ENCODE measurements around the gene NCL.
A peak's percentile ranks its signal among the peaks of the same experiment; 100 is the strongest.

Gene NCL, protein sequence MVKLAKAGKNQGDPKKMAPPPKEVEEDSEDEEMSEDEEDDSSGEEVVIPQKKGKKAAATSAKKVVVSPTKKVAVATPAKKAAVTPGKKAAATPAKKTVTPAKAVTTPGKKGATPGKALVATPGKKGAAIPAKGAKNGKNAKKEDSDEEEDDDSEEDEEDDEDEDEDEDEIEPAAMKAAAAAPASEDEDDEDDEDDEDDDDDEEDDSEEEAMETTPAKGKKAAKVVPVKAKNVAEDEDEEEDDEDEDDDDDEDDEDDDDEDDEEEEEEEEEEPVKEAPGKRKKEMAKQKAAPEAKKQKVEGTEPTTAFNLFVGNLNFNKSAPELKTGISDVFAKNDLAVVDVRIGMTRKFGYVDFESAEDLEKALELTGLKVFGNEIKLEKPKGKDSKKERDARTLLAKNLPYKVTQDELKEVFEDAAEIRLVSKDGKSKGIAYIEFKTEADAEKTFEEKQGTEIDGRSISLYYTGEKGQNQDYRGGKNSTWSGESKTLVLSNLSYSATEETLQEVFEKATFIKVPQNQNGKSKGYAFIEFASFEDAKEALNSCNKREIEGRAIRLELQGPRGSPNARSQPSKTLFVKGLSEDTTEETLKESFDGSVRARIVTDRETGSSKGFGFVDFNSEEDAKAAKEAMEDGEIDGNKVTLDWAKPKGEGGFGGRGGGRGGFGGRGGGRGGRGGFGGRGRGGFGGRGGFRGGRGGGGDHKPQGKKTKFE

DNA sequence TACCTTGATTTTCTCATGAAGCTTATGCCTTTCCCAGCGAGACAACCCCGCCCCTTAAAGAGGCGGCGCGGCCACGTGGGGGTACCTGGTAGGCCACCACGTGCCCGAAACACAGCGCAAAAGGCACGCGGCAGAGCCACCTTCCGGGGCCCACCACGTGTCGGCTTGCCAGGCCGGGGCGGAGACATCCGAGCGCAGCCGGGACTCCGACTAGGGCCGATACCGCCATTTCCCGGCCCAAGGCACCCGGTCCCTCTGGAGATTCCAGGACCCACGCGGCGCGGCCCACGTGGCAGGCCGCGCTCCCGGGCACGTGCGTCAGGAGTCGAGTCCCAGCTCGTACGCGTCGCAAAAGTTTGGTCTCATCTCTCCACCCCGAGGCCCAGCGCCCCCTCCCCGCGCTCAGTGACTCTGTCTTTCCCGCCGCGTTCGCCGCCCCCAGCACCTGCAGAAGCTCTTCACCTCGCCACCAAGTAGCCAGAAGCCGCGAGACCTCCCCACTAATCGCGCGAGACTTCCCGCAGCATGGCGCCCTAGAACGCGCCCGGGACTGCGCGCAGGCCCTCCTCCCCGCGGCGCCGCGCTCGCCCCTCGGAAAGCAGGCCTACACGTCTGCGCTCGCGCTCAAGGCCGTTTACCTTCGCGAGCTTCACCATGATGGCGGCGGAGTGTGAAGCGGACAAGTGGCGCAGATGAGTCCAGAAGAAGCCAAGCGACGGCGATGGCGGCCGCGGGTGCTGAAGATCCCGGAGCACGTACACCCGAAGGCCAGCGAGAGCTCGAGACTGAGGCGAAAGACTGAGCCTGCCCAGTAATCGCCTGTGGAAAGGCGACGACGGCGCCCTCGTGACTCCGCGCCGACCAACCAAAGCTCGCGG is at the start of gene NCL:
Gene NCL, minus strand, starts transcription at position 787 of the 878 bp plus-strand sequence. Its CDS starts 131 bp downstream, at position 656.
- DNase-seq (ENCODE audit: low spot score), result peak; percentile 41

DNA sequence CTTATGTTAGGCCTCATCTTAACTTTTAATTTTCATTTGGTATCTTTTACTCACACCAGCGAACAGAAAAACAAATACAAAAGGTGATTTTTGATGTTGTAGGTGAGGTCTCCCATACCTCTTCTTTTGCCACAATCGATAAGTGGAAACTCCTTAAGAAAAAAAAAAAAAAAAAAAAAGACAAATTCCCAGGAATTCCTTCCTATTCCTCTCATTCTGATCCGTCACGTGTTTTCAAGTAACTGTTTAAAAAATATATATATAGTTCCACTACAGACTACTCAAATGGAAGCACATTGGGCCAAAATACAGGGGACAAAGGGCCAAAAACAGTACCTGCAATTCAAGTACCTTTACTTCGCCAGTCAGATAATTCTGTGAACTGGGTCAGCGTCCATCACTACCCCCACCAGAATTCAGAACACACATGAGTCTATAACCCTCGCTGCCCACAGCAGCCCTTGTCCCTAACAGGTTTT is 49.5 kb upstream of the NCL start:
- DNase-seq (ENCODE audit: low spot score), result no peak

DNA sequence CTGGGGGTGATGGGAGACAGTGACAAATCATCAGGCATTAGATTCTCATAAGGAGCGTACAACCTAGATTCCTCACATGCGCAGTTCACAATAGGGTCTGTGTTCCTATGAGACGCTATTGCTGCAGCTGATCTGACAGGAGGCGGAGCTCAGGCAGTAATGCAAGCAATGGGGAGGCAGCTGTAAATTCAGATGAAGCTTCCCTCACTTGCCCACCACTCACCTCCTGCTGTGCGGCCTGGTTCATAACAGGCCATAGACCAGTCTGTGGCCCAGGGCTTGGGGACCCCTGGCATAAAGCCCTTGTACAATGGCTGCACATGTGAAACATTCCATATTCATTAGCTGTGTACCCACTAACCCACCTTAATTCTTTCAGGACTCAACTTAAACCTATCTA is 47.9 kb upstream of the NCL start:
- no peak for DNase-seq (ENCODE audit: low spot score)

DNA sequence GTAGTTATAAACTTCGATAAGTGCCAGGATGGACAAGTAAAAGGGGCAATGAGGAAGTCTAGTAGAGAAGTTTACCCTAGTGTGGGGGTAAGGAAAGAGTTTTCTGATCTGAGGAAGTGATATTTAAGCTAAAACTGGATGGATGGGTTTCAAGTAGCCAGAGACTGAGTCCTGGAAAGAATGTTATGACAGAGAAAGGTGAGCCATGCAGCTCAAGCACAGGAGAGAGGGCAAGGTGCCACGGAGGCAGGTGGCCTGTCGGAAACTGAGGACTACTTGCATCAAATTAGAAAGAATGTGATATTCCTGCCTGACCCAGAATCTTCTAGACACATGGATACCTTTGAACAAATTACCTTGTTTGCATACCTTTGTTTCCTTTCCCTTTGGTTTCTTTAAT is 39.5 kb upstream of the NCL start:
- no peak for DNase-seq (ENCODE audit: low spot score)

DNA sequence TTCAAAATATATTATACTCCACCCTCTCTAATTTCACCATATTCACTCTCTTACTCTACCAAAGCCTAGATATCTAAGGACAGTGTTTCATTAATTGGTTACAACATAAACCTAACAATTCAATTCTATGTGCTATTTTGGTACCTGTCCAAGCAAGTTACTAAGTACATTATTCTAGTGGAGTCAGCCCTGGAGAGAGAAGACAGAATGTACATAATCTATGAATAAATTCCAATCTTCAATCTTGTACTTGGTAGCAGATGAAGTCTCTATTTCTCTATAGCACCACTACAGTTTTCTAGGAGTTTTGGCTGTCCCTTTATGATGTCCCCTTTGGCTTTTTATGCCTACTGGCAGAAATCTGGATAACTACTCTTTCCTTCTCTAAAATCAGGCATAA is 38.3 kb upstream of the NCL start:
- no peak for DNase-seq (ENCODE audit: low spot score)

DNA sequence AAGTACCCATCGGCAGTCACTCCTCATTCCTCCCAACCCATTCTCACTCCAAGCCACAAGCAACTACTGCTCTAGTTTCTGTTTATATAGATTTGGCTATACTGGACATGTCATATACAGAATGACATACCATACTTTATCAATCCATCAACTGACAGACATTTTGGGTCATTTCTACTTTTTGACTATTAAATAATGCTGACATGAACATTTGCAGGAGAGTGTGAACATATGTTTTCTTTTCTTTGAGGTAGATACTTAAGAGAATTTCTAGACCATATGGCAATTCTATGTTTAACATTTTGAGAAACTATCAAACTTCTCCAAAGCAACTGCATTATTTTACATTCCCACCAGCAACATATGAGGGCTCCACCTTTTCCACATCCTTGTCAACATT is 33.4 kb upstream of the NCL start:
- DNase-seq (ENCODE audit: low spot score), result no peak

DNA sequence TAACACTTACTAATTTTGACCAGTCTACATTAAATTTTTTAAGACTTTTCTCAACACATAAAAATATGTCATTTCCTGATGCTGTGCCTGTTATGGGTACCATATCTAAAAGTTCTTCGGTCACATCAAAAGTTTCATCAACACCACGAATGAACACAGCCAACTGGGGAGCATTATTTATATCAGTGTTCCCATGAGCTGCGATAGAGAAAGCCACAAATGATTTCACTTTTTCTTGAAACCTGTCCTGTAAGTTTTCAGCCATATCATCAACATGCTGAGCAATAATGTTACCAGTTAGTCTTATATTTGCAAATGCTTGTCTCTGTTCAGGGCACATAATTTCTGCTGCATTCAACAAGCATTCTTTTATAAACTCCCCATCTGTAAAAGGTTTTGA is 30.4 kb upstream of the NCL start:
- no peak for DNase-seq (ENCODE audit: low spot score)

DNA sequence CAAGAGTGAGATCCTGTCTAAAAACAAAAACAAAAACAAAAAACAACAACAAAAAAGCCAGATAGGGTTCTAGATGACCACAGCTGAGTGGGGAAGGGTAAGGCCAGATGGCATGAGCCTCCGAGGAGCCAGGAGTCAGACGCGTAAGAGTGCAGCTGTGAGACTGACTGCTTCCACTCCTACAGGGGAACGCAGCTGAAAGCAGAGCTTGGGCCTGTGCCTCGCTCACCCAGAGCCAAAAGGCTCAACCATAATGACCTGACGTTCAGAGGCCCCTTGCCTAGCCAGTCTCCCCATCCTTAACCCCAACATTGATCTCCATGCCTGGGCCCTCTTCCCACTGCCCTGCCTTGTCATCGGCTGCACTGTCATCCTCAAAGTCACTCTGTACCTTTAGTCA is 26.5 kb upstream of the NCL start:
- DNase-seq (ENCODE audit: low spot score), result no peak

DNA sequence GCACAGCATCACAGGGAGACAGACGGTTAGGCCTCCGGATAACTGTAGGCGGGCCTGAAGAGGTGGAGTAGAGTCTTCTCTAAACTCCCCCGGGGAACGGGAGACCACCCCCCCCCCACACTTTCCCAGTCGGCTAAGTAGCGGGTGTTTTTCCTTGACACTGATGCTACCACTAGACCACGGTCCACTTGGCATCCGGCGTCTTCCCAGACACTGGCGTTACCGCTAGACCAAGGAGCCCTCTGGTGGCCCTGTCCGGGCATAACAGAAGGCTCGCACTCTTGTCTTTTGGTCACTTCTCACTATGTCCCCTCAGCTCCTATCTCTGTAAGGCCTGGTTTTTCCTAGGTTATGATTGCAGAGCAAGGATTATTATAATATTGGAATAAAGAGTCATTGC is 25.7 kb upstream of the NCL start:
- no peak for DNase-seq (ENCODE audit: low spot score)

DNA sequence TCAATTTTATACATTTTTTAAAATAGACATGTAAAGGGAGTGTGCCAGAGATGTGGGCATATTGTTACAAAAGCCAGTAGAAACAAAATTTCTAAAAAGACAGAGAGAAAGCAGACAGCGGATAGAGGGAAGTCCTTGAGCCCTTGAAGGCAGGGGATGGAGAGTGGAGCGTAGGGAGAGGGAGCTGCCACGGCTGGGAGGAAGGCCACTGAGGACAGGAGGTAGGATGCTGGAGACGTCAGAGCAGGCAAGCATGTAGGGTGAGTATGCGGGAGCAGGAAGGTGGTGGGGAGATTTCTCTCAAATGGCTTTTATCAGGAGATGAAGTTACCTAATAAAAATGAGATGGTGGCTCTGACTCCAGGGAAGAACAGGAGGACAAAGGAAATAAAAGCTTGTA is 24.0 kb upstream of the NCL start:
- no peak for DNase-seq (ENCODE audit: low spot score)

DNA sequence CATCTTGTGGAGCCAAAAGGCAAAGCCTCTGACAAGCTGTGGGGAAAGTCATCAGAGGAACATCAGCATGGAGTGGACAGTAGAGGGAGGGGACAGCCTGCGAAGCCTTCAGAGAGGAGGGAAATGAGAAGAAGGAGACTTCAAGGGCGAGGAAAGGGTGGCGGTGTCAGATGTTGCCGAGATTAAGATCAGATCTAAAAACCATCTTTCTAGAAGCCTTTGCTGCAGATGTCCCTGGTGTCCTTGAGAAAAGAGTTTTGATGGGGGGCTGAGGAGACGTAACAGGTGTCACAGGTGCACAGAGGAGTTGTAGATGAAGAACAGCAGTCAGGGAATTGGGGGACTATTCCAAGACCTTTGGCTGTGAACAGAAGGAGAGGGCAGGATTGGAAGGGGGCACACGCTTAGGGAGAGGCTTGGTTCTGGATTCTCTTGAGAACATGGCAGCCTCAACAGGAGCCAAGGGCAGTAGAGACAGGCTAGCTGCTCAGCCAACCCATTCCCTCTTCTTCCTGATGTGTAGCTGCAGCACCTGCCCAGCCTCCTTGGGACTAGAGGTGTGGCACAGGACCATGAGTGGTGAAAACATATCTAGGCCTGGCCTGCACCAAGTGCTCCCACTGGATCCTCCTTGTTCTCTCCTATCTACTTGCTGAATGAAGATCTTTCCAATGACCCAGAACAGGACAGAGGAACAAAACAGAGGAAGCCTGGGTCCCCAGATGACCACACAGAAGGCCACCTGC is 22.7 kb upstream of the NCL start:
- no peak for DNase-seq (ENCODE audit: low spot score)

DNA sequence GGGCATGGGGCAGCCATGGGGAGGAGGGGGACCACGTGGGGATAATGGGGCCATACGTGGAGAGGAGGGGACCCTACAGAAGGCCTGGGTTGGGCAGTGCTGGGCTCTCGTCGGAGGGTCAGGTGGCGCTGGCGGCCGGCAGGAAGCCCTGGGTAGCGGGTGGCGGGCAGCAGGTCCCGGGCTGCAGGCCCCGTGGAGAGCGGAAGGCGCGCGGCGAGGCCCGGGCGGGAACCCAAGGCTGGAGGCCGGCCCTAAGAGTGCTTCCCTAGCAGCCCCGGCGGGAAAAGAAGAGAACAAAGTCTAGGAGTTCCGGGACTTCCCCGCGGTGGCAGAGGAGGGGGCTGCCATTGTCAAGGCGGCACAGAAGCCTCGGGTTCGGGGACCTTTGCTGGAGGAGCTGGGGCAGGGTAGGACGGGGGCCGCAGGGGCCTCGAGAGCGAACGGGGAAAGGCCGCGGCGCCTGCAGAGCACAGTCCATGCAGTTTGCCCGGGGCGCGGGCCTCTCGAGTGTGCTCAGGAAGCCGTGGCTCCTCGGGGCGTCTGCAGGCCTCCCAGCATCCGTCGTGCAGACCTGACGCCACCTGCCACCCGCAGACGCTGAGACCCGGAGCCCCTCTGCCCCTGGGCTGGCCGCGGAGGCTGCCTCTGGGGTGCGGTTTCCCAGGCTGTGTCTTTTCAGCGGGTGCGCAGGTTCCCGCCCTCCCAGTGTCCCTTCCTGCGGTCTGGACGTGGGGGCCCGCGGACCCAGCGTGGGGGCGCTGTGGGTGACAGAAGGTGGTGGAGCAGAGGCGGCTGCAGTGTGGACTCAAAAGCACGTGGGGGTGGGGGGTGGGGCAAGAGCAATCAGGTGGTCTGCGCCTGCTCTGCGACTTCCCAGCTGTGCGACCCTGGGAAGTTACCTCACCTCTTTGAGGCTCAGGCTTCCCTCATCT is 19.4 kb upstream of the NCL start:
- DNase-seq (ENCODE audit: low spot score), result no peak

DNA sequence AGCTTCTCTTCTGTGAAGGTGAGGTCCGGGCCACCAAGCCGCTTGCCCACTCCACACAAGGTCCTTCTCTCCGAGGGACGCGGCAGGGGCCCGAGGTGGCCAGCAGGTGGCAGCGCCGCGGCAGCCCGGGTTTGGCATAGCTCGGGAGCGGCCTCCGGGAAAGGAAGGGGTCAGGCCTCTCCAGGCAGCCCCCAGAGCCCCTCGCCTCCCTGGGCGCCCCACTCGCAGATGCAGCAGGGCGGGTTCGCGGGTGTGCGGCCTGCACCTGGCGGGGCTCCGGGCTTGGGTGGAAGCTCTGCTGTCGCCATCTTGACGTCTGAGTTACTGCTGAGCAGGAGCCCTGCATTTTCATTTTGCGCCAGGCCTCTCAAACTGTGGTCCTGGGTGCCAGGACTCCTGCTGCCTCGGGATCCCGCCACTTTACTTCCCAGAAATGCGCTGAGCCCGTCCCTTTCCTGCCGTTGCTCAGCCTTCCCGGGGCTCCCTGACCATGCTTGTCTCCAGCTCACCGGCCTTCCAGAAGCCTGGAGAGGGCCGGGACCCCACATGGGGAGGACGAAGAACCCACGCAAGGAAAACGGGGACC is 18.6 kb upstream of the NCL start:
- peak; percentile 92 for DNase-seq (ENCODE audit: low spot score)

DNA sequence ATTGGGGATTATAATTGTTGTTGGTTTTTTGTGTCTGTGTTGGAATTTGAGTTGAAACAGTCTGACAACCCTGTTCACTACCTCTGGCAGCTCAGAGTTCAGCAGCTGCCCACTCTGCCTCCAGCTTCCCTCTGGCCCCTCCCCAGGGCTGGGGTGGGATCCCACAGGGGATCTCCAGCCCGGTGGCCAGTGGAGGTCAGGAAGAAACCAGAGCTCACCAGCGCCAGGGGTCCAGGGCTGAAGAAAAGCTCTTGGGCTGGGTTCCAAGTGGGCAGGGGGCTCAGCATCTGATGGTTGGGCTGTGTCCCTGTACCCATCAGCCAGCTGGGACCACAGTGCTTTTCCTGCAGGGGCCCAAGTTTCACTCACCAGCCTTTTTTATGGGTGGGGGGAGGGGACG is 16.5 kb upstream of the NCL start:
- DNase-seq (ENCODE audit: low spot score), result no peak

DNA sequence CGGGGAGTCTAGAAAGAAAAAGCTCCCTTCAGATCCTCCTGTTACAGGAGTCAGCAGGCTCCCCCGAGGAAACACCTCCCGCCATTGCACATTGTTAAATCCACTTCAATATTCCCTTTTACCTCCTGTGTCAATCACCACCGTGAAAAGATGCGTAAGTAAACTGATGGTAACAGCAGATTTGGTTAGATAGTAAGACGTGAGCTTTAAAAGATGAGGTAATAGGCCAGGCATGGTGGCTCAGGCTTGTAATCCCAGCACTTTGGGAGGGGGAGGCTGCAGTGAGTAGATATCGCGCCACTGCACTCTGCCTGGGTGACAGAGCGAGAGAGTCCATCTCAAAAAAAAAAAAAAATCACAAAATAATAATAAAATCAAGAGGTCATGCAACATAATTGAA is 15.2 kb upstream of the NCL start:
- DNase-seq (ENCODE audit: low spot score), result no peak

DNA sequence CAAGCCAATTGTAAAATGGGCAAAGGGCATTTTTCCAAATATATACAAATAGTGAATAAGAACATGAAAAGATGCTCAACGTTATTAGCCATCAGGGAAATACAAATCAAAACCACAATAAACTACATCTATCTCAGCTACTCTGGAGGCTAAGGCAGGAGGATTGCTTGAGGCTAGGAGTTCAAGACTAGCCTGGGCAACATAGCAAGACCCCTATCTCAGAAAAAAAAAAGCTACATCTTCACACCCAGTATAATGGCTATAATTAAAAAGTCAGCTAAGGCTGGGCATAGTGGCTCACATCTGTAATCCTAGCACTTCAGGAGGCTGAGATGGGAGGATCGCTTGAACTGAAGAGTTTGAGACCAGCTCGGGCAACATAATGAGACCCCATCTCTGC is 12.6 kb upstream of the NCL start:
- no peak for DNase-seq (ENCODE audit: low spot score)

DNA sequence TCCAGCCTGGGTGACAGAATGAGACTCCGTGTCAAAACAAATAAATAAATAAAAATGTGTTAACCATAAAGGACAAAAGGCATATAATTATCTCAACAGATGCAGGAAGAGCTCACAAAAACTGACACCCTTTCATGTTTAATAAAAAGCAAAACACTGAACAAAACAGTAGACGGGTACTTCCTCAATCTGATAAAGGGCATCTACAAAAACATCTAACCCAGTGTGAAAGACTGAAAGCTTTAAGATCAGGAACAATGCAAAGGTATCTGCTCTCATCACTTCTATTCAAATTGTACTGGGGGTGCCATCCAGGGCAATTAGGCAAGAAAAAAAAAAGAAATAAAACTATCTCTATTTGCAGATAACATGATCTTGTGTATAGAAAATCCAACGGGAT is 11.7 kb upstream of the NCL start:
- DNase-seq (ENCODE audit: low spot score), result no peak

DNA sequence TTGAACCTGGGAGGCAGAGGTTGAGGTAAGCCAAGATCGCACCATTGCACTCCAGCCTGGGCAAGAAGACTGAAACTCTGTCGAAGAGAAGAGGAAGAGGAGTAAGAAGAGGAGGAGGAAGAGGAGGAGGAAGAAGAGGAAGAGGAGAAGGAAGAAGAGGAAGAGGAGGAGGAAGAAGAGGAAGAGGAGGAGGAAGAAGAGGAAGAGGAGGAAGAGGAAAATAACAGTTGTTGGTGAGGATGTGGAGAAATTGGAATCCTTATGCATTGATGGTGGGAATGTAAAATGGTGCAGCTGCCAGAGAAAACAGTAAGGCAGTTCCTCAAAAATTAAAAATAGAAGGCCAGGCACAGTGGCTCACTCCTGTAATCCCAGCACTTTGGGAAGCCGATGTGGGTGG is 8.5 kb upstream of the NCL start:
- DNase-seq (ENCODE audit: low spot score), result no peak

DNA sequence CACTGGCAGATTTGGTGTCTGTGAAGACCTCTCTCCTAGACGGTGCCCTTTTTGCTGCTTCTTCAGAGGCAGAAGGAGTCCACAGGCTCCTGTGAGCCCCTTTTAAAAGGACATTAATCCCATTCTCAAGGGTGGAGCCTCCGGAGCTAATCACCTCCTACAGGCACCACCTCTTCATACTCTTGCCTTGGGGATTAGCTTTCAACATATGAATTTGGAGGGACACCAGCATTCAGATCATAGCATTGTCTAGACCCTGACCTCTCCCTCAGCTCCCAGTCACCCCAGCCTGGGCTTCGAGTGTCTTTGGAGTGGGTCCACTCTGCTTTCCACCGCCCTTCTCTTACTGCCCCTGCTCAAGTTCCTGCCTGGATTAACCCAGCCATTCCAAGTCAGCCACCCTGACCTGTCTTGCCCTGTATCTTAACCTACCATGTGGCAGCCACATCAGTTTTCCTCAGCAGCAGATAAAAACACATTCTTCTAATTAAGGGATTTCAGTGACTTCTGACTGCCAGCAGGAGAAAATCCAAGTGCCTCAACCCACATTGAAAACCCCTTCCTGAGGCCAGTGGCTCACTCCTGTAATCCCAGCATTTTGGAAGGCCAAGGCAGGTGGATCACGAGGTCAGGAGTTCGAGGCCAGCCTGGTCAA is 6.1 kb upstream of the NCL start:
- no peak for DNase-seq (ENCODE audit: low spot score)

DNA sequence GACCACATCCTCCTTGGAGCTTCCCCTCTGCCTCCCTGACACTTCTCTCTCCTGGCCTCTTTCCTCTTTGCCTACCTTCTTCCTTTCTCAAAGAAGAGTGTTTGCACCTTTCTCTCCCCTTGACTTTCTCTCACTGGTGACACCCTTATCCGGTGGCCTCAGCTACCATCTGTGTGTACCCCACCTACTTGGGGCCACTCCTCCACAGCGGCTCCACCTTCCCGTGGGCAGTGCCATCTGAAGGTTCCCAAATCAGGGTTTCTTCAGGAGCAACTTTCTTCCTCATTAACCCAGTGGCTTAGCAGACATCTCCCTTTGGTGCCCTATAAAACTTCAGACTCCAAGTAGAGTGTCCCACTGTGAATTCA is 5.3 kb upstream of the NCL start:
- no peak for DNase-seq (ENCODE audit: low spot score)

Measured in HuH-7.5 (cell line).